HG03432 (cell line): ENCODE data around the gene OR52H1.

Source experiments
- ATAC-seq: cut with Tn5 transposase; IDR thresholded peaks from one replicate; pipeline ENCODE4 v1.9.1; 2021; ENCODE audit warnings: mild to moderate bottlenecking, moderate library complexity; ENCODE audit not compliant: unreplicated experiment

The OR52H1 gene

GRCh38 chr11:5534046-5534445, 14.3 kb downstream of the OR52H1 start:
- no peak for ATAC-seq

GRCh38 chr11:5531053-5531831, 17.1 kb downstream of the OR52H1 start:
- no peak for ATAC-seq

- no peak for ATAC-seq
Observed at GRCh38 chr11:5528495-5528894, 19.8 kb downstream of the OR52H1 start.

GRCh38 chr11:5527716-5528115, 20.6 kb downstream of the OR52H1 start:
- ATAC-seq, result no peak

- no peak for ATAC-seq
Observed at GRCh38 chr11:5524756-5525155, 23.6 kb downstream of the OR52H1 start.

- ATAC-seq, result no peak
Observed at GRCh38 chr11:5522308-5522707, 26.0 kb downstream of the OR52H1 start.

- no peak for ATAC-seq
Observed at GRCh38 chr11:5521540-5521939, 26.8 kb downstream of the OR52H1 start.

- ATAC-seq, result no peak
Observed at GRCh38 chr11:5516599-5516998, 31.7 kb downstream of the OR52H1 start, which contains the start of gene UBQLNL. UBQLNL (minus strand) TSS chr11:5516699; CDS start chr11:5516441, 258 bp downstream.

GRCh38 chr11:5514841-5515240, 33.5 kb downstream of the OR52H1 start:
- ATAC-seq, result no peak

GRCh38 chr11:5509803-5510202, 38.5 kb downstream of the OR52H1 start, which contains the start of gene UBQLN3:
UBQLN3 (minus strand) TSS chr11:5509957; CDS start chr11:5509558, 399 bp downstream.
- ATAC-seq, result no peak

- ATAC-seq, result no peak
Observed at GRCh38 chr11:5508605-5509004, 39.7 kb downstream of the OR52H1 start.

GRCh38 chr11:5507933-5508305, 40.4 kb downstream of the OR52H1 start:
- no peak for ATAC-seq

- ATAC-seq, result no peak
Observed at GRCh38 chr11:5507177-5507932, 41.0 kb downstream of the OR52H1 start.

- no peak for ATAC-seq
Observed at GRCh38 chr11:5505363-5506048, 42.8 kb downstream of the OR52H1 start.

- ATAC-seq, result no peak
Observed at GRCh38 chr11:5504403-5504921, 43.9 kb downstream of the OR52H1 start.

- ATAC-seq, result no peak
Observed at GRCh38 chr11:5500393-5500801, 47.9 kb downstream of the OR52H1 start.

- no peak for ATAC-seq
Observed at GRCh38 chr11:5499671-5500070, 48.7 kb downstream of the OR52H1 start.
